PC-9 (cell line): Measurements from ENCODE around the gene CDX1. TPM values are rescaled to one million over a fixed set of nuclear protein-coding genes. Genes with fewer than 3 reads are reported as not detected.

Experiments
- BruUV-seq: library from RNA; stranded (reverse); fragments of 400-500 nt; replicated peaks from 2 replicates; lab custom pipeline; 2021; lab: Mats Ljungman, UMichigan
- CTCF ChIA-PET: fragments of 300-600 bp; sonication (Branson Sonifier 250); formaldehyde crosslinking; loops from one replicate; lab custom pipeline; 2022; ENCODE audit warnings: antibody characterized with exemption; lab: Charles Lee
- POLR2A ChIA-PET: fragments of 300-600 bp; sonication (Branson Sonifier 250); formaldehyde crosslinking; loops from one replicate; lab custom pipeline; 2022; ENCODE audit warnings: antibody characterized with exemption; ENCODE audit not compliant: unreplicated experiment; lab: Charles Lee
- DNase-seq, 2 experiments: peaks; one replicate each; pipeline versions ENCODE4 v3.0.0 to v3.0.0-alpha.2; 2015 to 2022; ENCODE audit warnings: mixed read lengths in 1 of 2
- H2AFZ ChIP-seq: fragments of 200-600 bp; sonication (generic); 2 replicates; pipeline ENCODE4 v1.8.1; 2017; ENCODE audit warnings: antibody characterized with exemption
- H3F3A ChIP-seq: fragments of 200-600 bp; sonication (generic); 2 replicates; pipeline ENCODE4 v1.8.1; 2017; ENCODE audit warnings: antibody characterized with exemption, mild to moderate bottlenecking, low read depth; ENCODE audit not compliant: insufficient read depth
- H3K27ac ChIP-seq: fragments of 200-600 bp; sonication (generic); 2 replicates; pipeline ENCODE4 v1.6.1; 2016; ENCODE audit warnings: mixed run types
- H3K27me3 ChIP-seq: fragments of 200-600 bp; sonication (generic); 2 replicates; pipeline ENCODE4 v1.6.1; 2016; ENCODE audit warnings: low read depth, mixed run types; ENCODE audit not compliant: insufficient read depth
- H3K36me3 ChIP-seq: fragments of 200-600 bp; sonication (generic); 2 replicates; pipeline ENCODE4 v1.6.1; 2016; ENCODE audit warnings: low read depth, mixed run types
- H3K4me1 ChIP-seq: fragments of 200-600 bp; sonication (generic); replicated peaks from 2 replicates; pipeline ENCODE4 v1.6.1; 2016; ENCODE audit warnings: mixed run types; ENCODE audit not compliant: insufficient read depth
- H3K4me2 ChIP-seq: fragments of 200-600 bp; sonication (generic); 2 replicates; pipeline ENCODE4 v1.6.1; 2017; ENCODE audit warnings: mixed run types
- H3K4me3 ChIP-seq: fragments of 200-600 bp; sonication (generic); 2 replicates; pipeline ENCODE4 v1.6.1; 2016; ENCODE audit warnings: mixed run types
- H3K79me2 ChIP-seq: fragments of 200-600 bp; sonication (generic); 2 replicates; pipeline ENCODE4 v1.6.1; 2017; ENCODE audit warnings: low read depth, mixed run types
- H3K9me2 ChIP-seq: fragments of 200-600 bp; sonication (generic); 2 replicates; pipeline ENCODE4 v1.8.1; 2017; ENCODE audit warnings: mild to moderate bottlenecking; ENCODE audit not compliant: insufficient read depth
- H3K9me3 ChIP-seq: fragments of 200-600 bp; sonication (generic); 2 replicates; pipeline ENCODE4 v1.8.1; 2016; ENCODE audit warnings: low read depth; ENCODE audit not compliant: insufficient read depth
- H4K20me1 ChIP-seq: fragments of 200-600 bp; sonication (generic); 2 replicates; pipeline ENCODE4 v1.8.1; 2017; ENCODE audit not compliant: insufficient read depth
- EZH2 ChIP-seq: fragments of 200-600 bp; sonication (generic); IDR thresholded peaks from 2 replicates; pipeline ENCODE4 v1.8.0; 2017; ENCODE audit warnings: antibody characterized with exemption, low read depth
- intact Hi-C: fragments of 100-400 bp; cut with micrococcal nuclease; formaldehyde crosslinking; loops from one replicate; pipeline ENCODE4 v1.10.0; 2022; ENCODE audit not compliant: unreplicated experiment
- total RNA-seq: library from RNA; stranded (reverse); gene quantifications from 2 replicates; pipeline ENCODE4 v1.2.3, GENCODE V29; 2021
- TF ChIP-seq, protein P1 (sequence below): fragments of 200-600 bp; sonication (generic); conservative IDR thresholded peaks from 2 replicates; pipeline ENCODE4 v1.6.1; 2017; ENCODE audit warnings: mixed run types, antibody characterized with exemption, mild to moderate bottlenecking, moderate library complexity

Gene CDX1
- total RNA-seq, 1 experiment from 2014 or later, result not detected

DNA sequence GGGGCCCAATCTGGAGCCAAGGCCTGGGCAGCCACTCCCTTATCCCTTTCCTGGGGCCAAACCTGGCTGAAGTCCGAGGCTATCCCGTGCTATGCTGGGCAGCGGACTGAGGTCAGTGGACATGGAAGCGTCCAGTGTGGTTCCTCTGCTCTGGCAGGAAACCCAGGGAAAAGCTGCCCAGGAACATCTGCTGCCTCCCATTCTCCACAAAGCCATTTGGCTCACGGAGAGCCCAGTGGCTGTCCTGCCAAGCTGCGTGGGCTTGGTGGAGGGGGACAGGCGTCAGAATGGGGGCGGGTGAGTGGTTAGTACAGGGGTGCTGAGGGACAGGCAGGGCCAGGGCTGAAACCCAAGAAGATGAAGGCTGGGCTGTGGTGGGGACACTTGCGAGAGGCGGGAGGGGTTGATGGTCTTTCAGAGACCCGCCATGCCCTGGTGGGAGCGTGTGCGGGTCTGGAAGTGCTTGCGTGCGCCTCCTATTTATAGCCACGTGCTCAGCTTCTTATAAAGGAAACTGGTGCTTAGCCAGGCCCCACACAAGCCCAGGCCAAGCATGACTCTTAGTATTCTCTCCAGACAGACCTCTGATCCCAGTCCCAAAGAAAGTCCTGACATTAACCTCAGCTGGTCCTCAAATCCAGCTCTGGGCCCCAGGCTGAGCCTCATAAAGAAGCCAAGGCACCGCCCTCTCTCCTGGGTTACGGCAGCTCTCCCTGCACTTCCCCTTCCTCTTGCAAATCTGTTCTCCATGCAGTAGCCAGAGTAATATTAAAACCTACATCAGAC is 13.9 kb downstream of the CDX1 start:
- POLR2A ChIA-PET, result no interaction called here
- H3K9me3 ChIP-seq, result no peaks in the 10 kb centered on the region
- no peaks in the 10 kb centered on the region for H3K9me2 ChIP-seq
- H3K4me1 ChIP-seq, result no peaks in the 10 kb centered on the region
- H4K20me1 ChIP-seq, result no peaks in the 10 kb centered on the region
- H3F3A ChIP-seq, result no peaks in the 10 kb centered on the region
- no peak overlapping the region for H3K27ac ChIP-seq
- TF ChIP-seq, protein P1, sequence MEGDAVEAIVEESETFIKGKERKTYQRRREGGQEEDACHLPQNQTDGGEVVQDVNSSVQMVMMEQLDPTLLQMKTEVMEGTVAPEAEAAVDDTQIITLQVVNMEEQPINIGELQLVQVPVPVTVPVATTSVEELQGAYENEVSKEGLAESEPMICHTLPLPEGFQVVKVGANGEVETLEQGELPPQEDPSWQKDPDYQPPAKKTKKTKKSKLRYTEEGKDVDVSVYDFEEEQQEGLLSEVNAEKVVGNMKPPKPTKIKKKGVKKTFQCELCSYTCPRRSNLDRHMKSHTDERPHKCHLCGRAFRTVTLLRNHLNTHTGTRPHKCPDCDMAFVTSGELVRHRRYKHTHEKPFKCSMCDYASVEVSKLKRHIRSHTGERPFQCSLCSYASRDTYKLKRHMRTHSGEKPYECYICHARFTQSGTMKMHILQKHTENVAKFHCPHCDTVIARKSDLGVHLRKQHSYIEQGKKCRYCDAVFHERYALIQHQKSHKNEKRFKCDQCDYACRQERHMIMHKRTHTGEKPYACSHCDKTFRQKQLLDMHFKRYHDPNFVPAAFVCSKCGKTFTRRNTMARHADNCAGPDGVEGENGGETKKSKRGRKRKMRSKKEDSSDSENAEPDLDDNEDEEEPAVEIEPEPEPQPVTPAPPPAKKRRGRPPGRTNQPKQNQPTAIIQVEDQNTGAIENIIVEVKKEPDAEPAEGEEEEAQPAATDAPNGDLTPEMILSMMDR, result no peak
- no peak for TF ChIP-seq EZH2
- no peaks in the 10 kb centered on the region for H3K79me2 ChIP-seq
- BruUV-seq, result no TSS peak
- CTCF ChIA-PET, result no interaction called here
- intact Hi-C loops, result no loop called here
- DNase-seq, result no peak
- no peaks in the 10 kb centered on the region for H3K27me3 ChIP-seq
- no peak overlapping the region for H3K4me2 ChIP-seq
- no peak overlapping the region for H3K4me3 ChIP-seq
- H2AFZ ChIP-seq, result no peak overlapping the region
- no peaks in the 10 kb centered on the region for H3K36me3 ChIP-seq

DNA sequence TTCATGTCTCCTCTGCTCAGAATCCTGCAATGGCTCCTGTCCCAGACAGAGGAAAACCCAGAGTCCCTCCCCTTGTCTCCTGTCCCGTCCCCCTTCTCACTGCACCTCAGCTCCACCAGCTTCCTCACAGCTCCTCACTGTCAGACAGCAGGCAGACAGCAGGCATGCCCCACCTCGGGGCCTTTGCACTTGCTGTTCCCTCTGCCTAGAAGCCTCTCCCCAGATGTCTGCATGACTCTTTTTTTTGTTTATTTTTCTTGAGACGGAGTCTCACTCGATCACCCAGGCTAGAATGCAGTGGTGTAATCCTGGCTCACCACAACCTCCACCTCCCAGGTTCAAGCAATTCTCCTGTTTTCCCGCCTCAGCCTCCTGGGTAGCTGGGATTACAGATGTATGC is 14.4 kb downstream of the CDX1 start:
- Histone ChIP-seq H3K27me3 (no peaks in the 10 kb centered on the region), H3K9me2 (no peaks in the 10 kb centered on the region), H3F3A (no peaks in the 10 kb centered on the region), H4K20me1 (no peaks in the 10 kb centered on the region), H3K27ac (no peak overlapping the region), H3K4me2 (no peak overlapping the region), H3K36me3 (no peaks in the 10 kb centered on the region), H3K9me3 (no peaks in the 10 kb centered on the region), H3K4me3 (no peak overlapping the region), H3K4me1 (no peaks in the 10 kb centered on the region), H3K79me2 (no peaks in the 10 kb centered on the region), H2AFZ (no peak overlapping the region)
- TF ChIP-seq EZH2, result no peak
- TF ChIP-seq, protein P1, result no peak
- intact Hi-C loops, result no loop called here
- no TSS peak for BruUV-seq
- ChIA-PET CTCF (no interaction called here), POLR2A (no interaction called here)
- DNase-seq, result no peak

DNA sequence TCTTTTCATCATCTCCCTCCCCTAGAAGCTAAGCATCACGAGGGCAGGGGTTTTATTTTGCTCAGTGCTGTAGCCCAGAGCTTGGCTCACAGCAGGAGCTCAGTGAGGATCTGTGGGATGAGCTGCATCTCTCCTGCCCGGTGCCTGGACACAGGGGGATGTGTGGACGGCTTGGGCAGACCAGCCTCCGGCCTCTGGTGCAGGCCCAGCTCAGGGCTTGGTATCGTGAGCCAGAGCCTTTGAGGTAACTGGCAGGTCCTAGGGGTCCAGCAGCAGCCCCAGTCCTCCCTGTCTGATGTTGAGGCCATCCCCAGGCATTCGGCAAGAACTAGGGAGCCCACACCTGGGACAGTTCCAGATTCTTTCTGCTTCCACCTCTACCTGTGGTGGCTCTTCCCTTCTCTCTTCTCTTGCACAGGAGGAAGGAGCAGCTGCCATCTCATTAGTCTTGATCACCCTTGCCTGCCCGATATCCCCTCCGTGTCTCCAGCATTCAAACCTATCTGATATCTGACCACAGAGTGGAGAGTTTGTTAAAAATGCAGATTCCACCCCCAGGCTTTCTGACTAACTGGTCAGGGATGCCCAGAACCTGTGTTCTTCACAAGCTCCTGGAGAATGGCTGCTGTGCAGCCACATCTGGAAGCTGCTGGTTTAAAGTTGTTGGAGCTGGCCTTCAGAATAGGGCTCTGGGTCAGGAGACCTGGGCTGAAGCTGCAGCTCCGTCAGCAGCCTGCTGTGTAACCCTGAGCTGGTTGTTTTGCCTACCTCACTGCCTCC is 15.4 kb downstream of the CDX1 start:
- no peaks in the 10 kb centered on the region for H3F3A ChIP-seq
- H2AFZ ChIP-seq, result no peak overlapping the region
- H3K4me1 ChIP-seq, result no peaks in the 10 kb centered on the region
- H3K27me3 ChIP-seq, result no peaks in the 10 kb centered on the region
- TF ChIP-seq, protein P1, result no peak
- TF ChIP-seq EZH2, result no peak
- H3K4me2 ChIP-seq, result no peak overlapping the region
- ChIA-PET POLR2A (interaction anchor here (0.6 kb wide), 1 partner anchor 754 kb away, joined by 5 read pairs; no protein-coding TSS in a partner anchor), CTCF (no interaction called here)
- H3K36me3 ChIP-seq, result no peaks in the 10 kb centered on the region
- no peak overlapping the region for H3K4me3 ChIP-seq
- H3K79me2 ChIP-seq, result no peaks in the 10 kb centered on the region
- BruUV-seq, result no TSS peak
- intact Hi-C loops, result no loop called here
- no peak for DNase-seq
- H3K27ac ChIP-seq, result no peak overlapping the region
- H3K9me2 ChIP-seq, result no peaks in the 10 kb centered on the region
- H3K9me3 ChIP-seq, result no peaks in the 10 kb centered on the region
- H4K20me1 ChIP-seq, result no peaks in the 10 kb centered on the region
